Thyroid gland (tissue), 4 donors: ENCODE data around the gene FOSB. TPM values are rescaled to one million over a fixed set of nuclear protein-coding genes. Genes with fewer than 3 reads are reported as not detected.
A peak's percentile ranks its signal among the peaks of the same experiment; 100 is the strongest.

Source experiments
- DNase-seq, 2 donors: peaks; one replicate each; pipeline ENCODE4 v3.0.0-alpha.2; 2019
- H3K27ac ChIP-seq, 3 donors: fragments of 200-600 bp; sonication (generic); 1 replicate in 2 of 3; 2 replicates in 1 of 3; pipeline ENCODE4 v1.5.1; 2016 to 2019; ENCODE audit warnings: mild to moderate bottlenecking in 1 of 3, moderate library complexity in 1 of 3
- H3K27me3 ChIP-seq: fragments of 200-600 bp; sonication (generic); one replicate; pipeline ENCODE4 v1.5.1; 2019
- H3K36me3 ChIP-seq, 2 donors: fragments of 200-600 bp; sonication (generic); one replicate each; pipeline ENCODE4 v1.5.1; 2016 to 2019
- H3K4me1 ChIP-seq, 2 donors: fragments of 200-600 bp; sonication (generic); one replicate each; pipeline ENCODE4 v1.5.1; 2017 to 2019
- H3K4me3 ChIP-seq, 3 donors: fragments of 200-600 bp; sonication (generic); replicated peaks in 1 of 3; 1 replicate in 2 of 3; 2 replicates in 1 of 3; pipeline ENCODE4 v1.5.1; 2016; ENCODE audit warnings: mild to moderate bottlenecking in 1 of 3
- H3K9me3 ChIP-seq: fragments of 200-600 bp; sonication (generic); one replicate; pipeline ENCODE4 v1.5.1; 2017
- POLR2A ChIP-seq, 2 donors: fragments of 450-650 bp; IDR thresholded peaks; one replicate each; pipeline ENCODE4 v1.6.1; 2017; ENCODE audit warnings: antibody characterized with exemption in 2 of 2, mild to moderate bottlenecking in 2 of 2, moderate library complexity in 1 of 2
- WGBS, 2 donors: methylation state at CpG; one replicate each; pipeline ENCODE4 v1.1.5; 2017; 5-methylcytosine and 5-hydroxymethylcytosine counted together
- intact Hi-C: fragments of 100-400 bp; cut with DNase I; formaldehyde crosslinking; loops from one replicate; pipeline ENCODE4 v1.15.1; 2023
- total RNA-seq, 4 donors: library from RNA; depleted of rRNA; stranded (reverse); fragments of >200 nt; gene quantifications; one replicate each; pipeline ENCODE4 v1.2.3, GENCODE V29; 2016
- TF ChIP-seq, protein P1 (sequence below), 6 experiments: fragments of 200-600 bp in 3 of 6; fragments of 450-650 bp in 3 of 6; sonication (generic) in 3 of 6; IDR thresholded peaks; one replicate each; pipeline ENCODE4 v1.5.1; 2016 to 2019; ENCODE audit warnings: antibody characterized with exemption in 6 of 6, mild to moderate bottlenecking in 2 of 6, inconsistent platforms in 1 of 6, moderate library complexity in 1 of 6

The FOSB gene
- total RNA-seq, 4 donors from 2014 or later: 1.6 to 3.3 (median 2.4) TPM

DNA sequence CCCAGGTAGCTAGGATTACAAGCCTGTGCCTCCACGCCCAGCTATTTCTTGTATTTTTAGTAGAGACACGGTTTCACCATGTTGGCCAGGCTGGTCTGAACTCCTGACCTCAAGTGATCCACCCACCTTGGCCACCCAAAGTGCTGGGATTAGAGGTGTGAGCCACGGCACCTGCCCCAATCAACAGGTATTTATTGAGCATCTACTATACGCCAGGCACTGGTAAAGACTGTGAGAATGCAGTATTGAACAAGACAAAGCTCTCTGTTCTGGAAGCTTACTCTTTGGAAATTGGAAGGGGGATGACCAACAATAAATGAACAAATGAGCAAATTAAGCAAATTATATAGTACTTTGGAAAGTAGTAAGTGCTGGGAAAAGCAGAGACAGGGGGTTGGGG lies 22.7 kb upstream of the FOSB start:
- H3K27ac ChIP-seq: peak overlapping the region in 2 of 3 donors; percentile 6 to 96
- intact Hi-C loops: no loop called here
- 95 to 96% methylated on average over 4 of the region's 4 CpGs for WGBS, 2 donors
- TF ChIP-seq, protein P1, sequence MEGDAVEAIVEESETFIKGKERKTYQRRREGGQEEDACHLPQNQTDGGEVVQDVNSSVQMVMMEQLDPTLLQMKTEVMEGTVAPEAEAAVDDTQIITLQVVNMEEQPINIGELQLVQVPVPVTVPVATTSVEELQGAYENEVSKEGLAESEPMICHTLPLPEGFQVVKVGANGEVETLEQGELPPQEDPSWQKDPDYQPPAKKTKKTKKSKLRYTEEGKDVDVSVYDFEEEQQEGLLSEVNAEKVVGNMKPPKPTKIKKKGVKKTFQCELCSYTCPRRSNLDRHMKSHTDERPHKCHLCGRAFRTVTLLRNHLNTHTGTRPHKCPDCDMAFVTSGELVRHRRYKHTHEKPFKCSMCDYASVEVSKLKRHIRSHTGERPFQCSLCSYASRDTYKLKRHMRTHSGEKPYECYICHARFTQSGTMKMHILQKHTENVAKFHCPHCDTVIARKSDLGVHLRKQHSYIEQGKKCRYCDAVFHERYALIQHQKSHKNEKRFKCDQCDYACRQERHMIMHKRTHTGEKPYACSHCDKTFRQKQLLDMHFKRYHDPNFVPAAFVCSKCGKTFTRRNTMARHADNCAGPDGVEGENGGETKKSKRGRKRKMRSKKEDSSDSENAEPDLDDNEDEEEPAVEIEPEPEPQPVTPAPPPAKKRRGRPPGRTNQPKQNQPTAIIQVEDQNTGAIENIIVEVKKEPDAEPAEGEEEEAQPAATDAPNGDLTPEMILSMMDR (IDR thresholded peaks at IDR 0.05): no peak
- no peak for TF ChIP-seq POLR2A (IDR thresholded peaks at IDR 0.05)
- no peak overlapping the region for H3K4me3 ChIP-seq
- H3K9me3 ChIP-seq: no peaks in the 10 kb centered on the region
- H3K4me1 ChIP-seq: peaks cover 21 to 24% of the 10 kb centered on the region in 2 donors
- no peaks in the 10 kb centered on the region for H3K36me3 ChIP-seq
- no peak for DNase-seq
- H3K27me3 ChIP-seq: no peaks in the 10 kb centered on the region

DNA sequence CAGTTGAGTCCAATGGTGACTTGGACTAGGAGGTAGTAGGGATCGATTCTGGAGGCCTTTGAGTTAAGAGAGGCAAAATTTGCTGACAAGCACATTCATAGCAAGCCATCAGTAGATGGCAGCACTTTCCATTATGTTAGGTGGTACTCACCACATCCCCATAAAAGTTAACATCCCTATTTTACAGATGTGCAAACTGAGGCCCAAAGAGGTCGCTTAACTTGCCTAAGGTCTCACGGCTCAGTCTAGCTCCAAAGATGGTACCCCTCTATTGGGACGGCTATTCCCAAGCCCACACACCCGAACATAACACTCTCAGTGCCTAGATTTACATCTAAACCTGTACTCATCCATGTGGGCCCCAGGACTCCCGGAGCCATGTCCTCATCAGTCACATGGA lies 21.5 kb upstream of the FOSB start:
- H3K4me3 ChIP-seq: no peak overlapping the region
- 87 to 88% methylated on average over 6 of the region's 6 CpGs for WGBS, 2 donors
- peaks cover 28% of the 10 kb centered on the region in 2 donors for H3K4me1 ChIP-seq
- DNase-seq: no peak
- TF ChIP-seq, protein P1 (IDR thresholded peaks at IDR 0.05): peak in 1 of 6 experiments; percentile 22
- TF ChIP-seq POLR2A (IDR thresholded peaks at IDR 0.05): no peak
- no peaks in the 10 kb centered on the region for H3K36me3 ChIP-seq
- H3K9me3 ChIP-seq: no peaks in the 10 kb centered on the region
- no peaks in the 10 kb centered on the region for H3K27me3 ChIP-seq
- intact Hi-C loops: no loop called here
- no peak overlapping the region for H3K27ac ChIP-seq

DNA sequence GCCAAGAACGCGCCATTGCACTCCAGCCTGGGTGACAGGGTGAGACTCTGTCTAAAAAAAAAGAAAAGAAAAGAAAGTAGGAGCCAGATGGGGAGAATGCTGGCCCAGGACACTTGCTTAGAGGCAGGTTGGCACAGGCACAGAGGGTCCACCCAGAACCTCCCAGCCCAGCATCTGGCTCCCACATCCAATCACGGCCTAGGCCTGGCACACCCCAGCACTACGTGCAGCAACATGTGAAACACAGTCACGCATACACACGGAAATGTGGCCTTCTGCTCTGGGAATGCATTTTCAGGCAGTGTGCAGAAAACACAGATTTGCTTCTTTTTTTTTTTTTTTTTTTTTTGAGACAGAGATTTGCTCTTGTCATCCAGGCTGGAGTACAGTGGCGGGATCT lies 20.9 kb upstream of the FOSB start:
- DNase-seq: no peak
- peaks cover 30 to 31% of the 10 kb centered on the region in 2 donors for H3K4me1 ChIP-seq
- no peak overlapping the region for H3K27ac ChIP-seq
- H3K4me3 ChIP-seq: no peak overlapping the region
- no peaks in the 10 kb centered on the region for H3K36me3 ChIP-seq
- TF ChIP-seq, protein P1 (IDR thresholded peaks at IDR 0.05): no peak
- TF ChIP-seq POLR2A (IDR thresholded peaks at IDR 0.05): no peak
- intact Hi-C loops: no loop called here
- no peaks in the 10 kb centered on the region for H3K9me3 ChIP-seq
- H3K27me3 ChIP-seq: no peaks in the 10 kb centered on the region
- WGBS, 2 donors: 88 to 90% methylated on average over 7 of the region's 7 CpGs

DNA sequence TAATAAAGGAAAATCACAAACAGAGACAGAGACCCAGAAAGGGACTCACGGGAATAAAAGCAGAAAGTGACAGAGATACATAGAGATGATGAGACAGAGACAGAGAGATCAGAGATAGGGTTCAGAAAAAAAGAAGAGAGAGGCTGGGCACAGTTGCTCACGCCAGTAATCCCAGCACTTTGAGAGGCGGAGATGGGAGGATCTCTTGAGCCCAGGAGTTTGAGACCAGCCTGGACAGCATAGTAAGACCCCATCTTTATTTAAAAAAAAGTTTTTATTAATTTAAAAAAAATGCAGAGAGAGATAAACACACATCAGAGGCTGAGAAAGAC lies 19.4 kb upstream of the FOSB start:
- intact Hi-C loops: no loop called here
- WGBS, 2 donors: 93 to 95% methylated on average over 3 of the region's 3 CpGs
- TF ChIP-seq, protein P1 (IDR thresholded peaks at IDR 0.05): no peak
- TF ChIP-seq POLR2A (IDR thresholded peaks at IDR 0.05): no peak

DNA sequence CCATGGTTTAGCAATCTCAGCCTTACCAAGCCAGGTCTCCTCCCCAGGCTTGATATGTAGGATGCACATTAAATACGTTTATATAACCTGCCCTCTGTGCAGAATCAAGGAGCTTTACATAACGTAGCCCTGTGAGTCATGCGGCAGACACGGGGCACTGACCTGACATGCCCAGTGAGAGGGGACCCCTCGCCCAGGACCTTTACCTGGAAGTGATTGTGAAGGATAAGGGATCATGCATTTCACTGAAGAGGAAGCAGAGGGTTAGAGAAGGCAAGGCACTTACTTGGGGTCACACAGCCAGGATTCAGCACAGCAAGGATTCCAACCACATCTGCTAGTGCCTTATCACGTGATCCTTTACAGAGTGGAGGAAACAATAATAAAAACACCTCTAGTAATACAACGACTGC lies 18.9 kb upstream of the FOSB start:
- no peaks in the 10 kb centered on the region for H3K9me3 ChIP-seq
- intact Hi-C loops: no loop called here
- TF ChIP-seq POLR2A (IDR thresholded peaks at IDR 0.05): no peak
- TF ChIP-seq, protein P1 (IDR thresholded peaks at IDR 0.05): no peak
- no peak overlapping the region for H3K4me3 ChIP-seq
- peak overlapping the region in 1 of 3 donors; percentile 8 for H3K27ac ChIP-seq
- no peaks in the 10 kb centered on the region for H3K36me3 ChIP-seq
- H3K4me1 ChIP-seq: peaks cover 24 to 25% of the 10 kb centered on the region in 2 donors
- WGBS, 2 donors: 70 to 72% methylated on average over 7 of the region's 7 CpGs
- no peak for DNase-seq
- H3K27me3 ChIP-seq: no peaks in the 10 kb centered on the region

More for the DNA sequence above, 19.4 kb upstream of the FOSB start:
- DNase-seq: no peak
- no peaks in the 10 kb centered on the region for H3K27me3 ChIP-seq
- no peaks in the 10 kb centered on the region for H3K36me3 ChIP-seq
- no peaks in the 10 kb centered on the region for H3K9me3 ChIP-seq
- H3K27ac ChIP-seq: peak overlapping the region in 1 of 3 donors; percentile 8
- H3K4me1 ChIP-seq: peaks cover 24 to 25% of the 10 kb centered on the region in 2 donors
- no peak overlapping the region for H3K4me3 ChIP-seq
